Raji (cell line): ENCODE measurements around the gene SNED1.

ENCODE experiments used
- POLR2A ChIP-seq: IDR thresholded peaks from 2 replicates; pipeline ENCODE4 v1.6.1; 2011; ENCODE audit warnings: low read depth, low read length, control low read depth; ENCODE audit not compliant: insufficient read depth

SNED1 gene

GRCh38 chr2:240997856-240998705 lies at the start of gene SNED1:
SNED1 (plus strand) TSS chr2:240998618; CDS start chr2:240998838, 220 bp downstream.
- TF ChIP-seq POLR2A = no peak

GRCh38 chr2:240948905-240949790 lies 49.3 kb upstream of the SNED1 start:
- no peak for TF ChIP-seq POLR2A

- TF ChIP-seq POLR2A = no peak
Observed at GRCh38 chr2:240949791-240950705, 48.4 kb upstream of the SNED1 start.

- TF ChIP-seq POLR2A = no peak
Observed at GRCh38 chr2:240951045-240951594, 47.3 kb upstream of the SNED1 start.

- no peak for TF ChIP-seq POLR2A
Observed at GRCh38 chr2:240952496-240953246, 45.7 kb upstream of the SNED1 start.

GRCh38 chr2:240953426-240954410 lies 44.7 kb upstream of the SNED1 start:
- TF ChIP-seq POLR2A = no peak

- TF ChIP-seq POLR2A = no peak
Observed at GRCh38 chr2:240954436-240955305, 43.7 kb upstream of the SNED1 start.

- no peak for TF ChIP-seq POLR2A
Observed at GRCh38 chr2:240955306-240956170, 42.9 kb upstream of the SNED1 start.

GRCh38 chr2:240956171-240956934 lies 42.1 kb upstream of the SNED1 start:
- no peak for TF ChIP-seq POLR2A
